Measurements from ENCODE around the gene S1PR4. TPM values are rescaled to one million over a fixed set of nuclear protein-coding genes. Genes with fewer than 3 reads are reported as not detected.
"Not testable (repeated sequence)": the region's sequence is repeated elsewhere in the genome, so short reads cannot be mapped to it uniquely, and the experiment has no call there.

Gene S1PR4
- total and polyA plus RNA-seq, 4 donors = 7.3 to 40.5 (median 16.8) TPM

GRCh38 chr19:3190921-3191805, 12.6 kb downstream of the S1PR4 start:
- Histone ChIP-seq H3K4me3 (no peak overlapping the region), H3K27ac (ENCODE audit: low read depth in 1 of 2, low read length in 1 of 2) (no peak overlapping the region), H3K9me3 (ENCODE audit: control insufficient read depth in 4 of 4, insufficient read depth in 3 of 4, low read length in 3 of 4) (no peaks in the 10 kb centered on the region), H3K27me3 (ENCODE audit: control insufficient read depth in 3 of 3, insufficient read depth in 3 of 3, low read length in 2 of 3) (no peaks in the 10 kb centered on the region), H3K4me1 (ENCODE audit: control insufficient read depth in 5 of 5, insufficient read depth in 5 of 5, low read length in 5 of 5) (peaks cover 0 to 20% (median 4%) of the 10 kb centered on the region in 5 donors), H3K36me3 (ENCODE audit: control insufficient read depth in 4 of 4, insufficient read depth in 4 of 4, low read length in 4 of 4) (peaks cover 0 to 34% (median 0%) of the 10 kb centered on the region in 4 donors), H3K9ac (ENCODE audit: insufficient read depth in 1 of 2, low read length in 2 of 2) (no peak overlapping the region)
- no peak for TF ChIP-seq CTCF (IDR thresholded peaks at IDR 0.05; ENCODE audit: control extremely low read depth, extremely low read depth)
- no peak for ATAC-seq (ENCODE audit: insufficient read depth, low FRiP score)
- WGBS, 2 donors = 85 to 90% methylated on average over 46 of the region's 46 CpGs
- DNase-seq = no peak

- not testable (repeated sequence) for ATAC-seq (ENCODE audit: insufficient read depth, low FRiP score); H3K27me3 ChIP-seq (ENCODE audit: control insufficient read depth in 3 of 3, insufficient read depth in 3 of 3, low read length in 2 of 3); H3K9ac ChIP-seq (ENCODE audit: insufficient read depth in 1 of 2, low read length in 2 of 2); H3K9me3 ChIP-seq (ENCODE audit: control insufficient read depth in 4 of 4, insufficient read depth in 3 of 4, low read length in 3 of 4); H3K27ac ChIP-seq (ENCODE audit: low read depth in 1 of 2, low read length in 1 of 2); DNase-seq; H3K4me3 ChIP-seq
- Histone ChIP-seq H3K36me3 (ENCODE audit: control insufficient read depth in 4 of 4, insufficient read depth in 4 of 4, low read length in 4 of 4) (peaks cover 0 to 40% (median 0%) of the 10 kb centered on the region in 4 donors), H3K4me1 (ENCODE audit: control insufficient read depth in 5 of 5, insufficient read depth in 5 of 5, low read length in 5 of 5) (peaks cover 0 to 16% (median 4%) of the 10 kb centered on the region in 5 donors)
- WGBS, 2 donors = 90 to 96% methylated on average over 12 of the region's 12 CpGs
Measured at GRCh38 chr19:3191806-3192104, 13.2 kb downstream of the S1PR4 start.

GRCh38 chr19:3192228-3192635, 13.7 kb downstream of the S1PR4 start:
- no peak overlapping the region for H3K27ac ChIP-seq (ENCODE audit: low read depth in 1 of 2, low read length in 1 of 2)
- no peak for ATAC-seq (ENCODE audit: insufficient read depth, low FRiP score)
- peaks cover 0 to 44% (median 0%) of the 10 kb centered on the region in 4 donors for H3K36me3 ChIP-seq (ENCODE audit: control insufficient read depth in 4 of 4, insufficient read depth in 4 of 4, low read length in 4 of 4)
- DNase-seq = no peak
- no peak overlapping the region for H3K9ac ChIP-seq (ENCODE audit: insufficient read depth in 1 of 2, low read length in 2 of 2)
- WGBS, 2 donors = 96 to 98% methylated on average over 28 to 32 of the region's 32 CpGs
- H3K4me1 ChIP-seq (ENCODE audit: control insufficient read depth in 5 of 5, insufficient read depth in 5 of 5, low read length in 5 of 5) = peaks cover 0 to 12% (median 0%) of the 10 kb centered on the region in 5 donors
- TF ChIP-seq CTCF (IDR thresholded peaks at IDR 0.05; ENCODE audit: control extremely low read depth, extremely low read depth) = no peak
- H3K4me3 ChIP-seq = no peak overlapping the region
- H3K27me3 ChIP-seq (ENCODE audit: control insufficient read depth in 3 of 3, insufficient read depth in 3 of 3, low read length in 2 of 3) = no peaks in the 10 kb centered on the region
- no peaks in the 10 kb centered on the region for H3K9me3 ChIP-seq (ENCODE audit: control insufficient read depth in 4 of 4, insufficient read depth in 3 of 4, low read length in 3 of 4)

- Histone ChIP-seq H3K9me3 (ENCODE audit: control insufficient read depth in 4 of 4, insufficient read depth in 3 of 4, low read length in 3 of 4) (no peaks in the 10 kb centered on the region), H3K27ac (ENCODE audit: low read depth in 1 of 2, low read length in 1 of 2) (no peak overlapping the region), H3K9ac (ENCODE audit: insufficient read depth in 1 of 2, low read length in 2 of 2) (no peak overlapping the region), H3K4me3 (no peak overlapping the region), H3K27me3 (ENCODE audit: control insufficient read depth in 3 of 3, insufficient read depth in 3 of 3, low read length in 2 of 3) (no peaks in the 10 kb centered on the region), H3K4me1 (ENCODE audit: control insufficient read depth in 5 of 5, insufficient read depth in 5 of 5, low read length in 5 of 5) (peaks cover 0 to 8% (median 0%) of the 10 kb centered on the region in 5 donors), H3K36me3 (ENCODE audit: control insufficient read depth in 4 of 4, insufficient read depth in 4 of 4, low read length in 4 of 4) (peaks cover 0 to 44% (median 0%) of the 10 kb centered on the region in 4 donors)
- TF ChIP-seq CTCF (IDR thresholded peaks at IDR 0.05; ENCODE audit: control extremely low read depth, extremely low read depth) = no peak
- DNase-seq (no peak), ATAC-seq (ENCODE audit: insufficient read depth, low FRiP score) (no peak)
- WGBS, 2 donors = 94 to 95% methylated on average over 14 of the region's 14 CpGs
Measured at GRCh38 chr19:3192684-3193083, 14.1 kb downstream of the S1PR4 start.

Data from lung (tissue), 12 donors.